Measurements from ENCODE around the gene HERPUD1.

The HERPUD1 gene

GRCh38 chr16:56964243-56965148 lies 32.6 kb downstream of the HERPUD1 start:
- peak overlapping the region; percentile 78 for H3K27ac ChIP-seq (replicated peaks)
- peak; percentile 84 to 95 for DNase-seq (ENCODE audit: low read depth in 1 of 2, low spot score in 1 of 2)
- no peak overlapping the region for H3K4me3 ChIP-seq (replicated peaks; ENCODE audit: insufficient read depth, low read length)
- no peak for TF ChIP-seq REST (IDR thresholded peaks at IDR 0.05; ENCODE audit: insufficient replicate concordance, low read depth)
- no peak for TF ChIP-seq POLR2AphosphoS5 (IDR thresholded peaks at IDR 0.05; ENCODE audit: low read depth)
- TF ChIP-seq SPI1 (IDR thresholded peaks at IDR 0.05; ENCODE audit: borderline replicate concordance, low read depth): peak; percentile 10; the same call in 1 of the 2 replicates
- TF ChIP-seq GABPA (IDR thresholded peaks at IDR 0.05; ENCODE audit: low read depth): no peak
- peak; percentile 60 for TF ChIP-seq CTCF (IDR thresholded peaks at IDR 0.05; ENCODE audit: insufficient read depth, low read length)
- no peaks in the 10 kb centered on the region for H3K27me3 ChIP-seq (ENCODE audit: insufficient read depth, poor library complexity, severe bottlenecking)

DNA sequence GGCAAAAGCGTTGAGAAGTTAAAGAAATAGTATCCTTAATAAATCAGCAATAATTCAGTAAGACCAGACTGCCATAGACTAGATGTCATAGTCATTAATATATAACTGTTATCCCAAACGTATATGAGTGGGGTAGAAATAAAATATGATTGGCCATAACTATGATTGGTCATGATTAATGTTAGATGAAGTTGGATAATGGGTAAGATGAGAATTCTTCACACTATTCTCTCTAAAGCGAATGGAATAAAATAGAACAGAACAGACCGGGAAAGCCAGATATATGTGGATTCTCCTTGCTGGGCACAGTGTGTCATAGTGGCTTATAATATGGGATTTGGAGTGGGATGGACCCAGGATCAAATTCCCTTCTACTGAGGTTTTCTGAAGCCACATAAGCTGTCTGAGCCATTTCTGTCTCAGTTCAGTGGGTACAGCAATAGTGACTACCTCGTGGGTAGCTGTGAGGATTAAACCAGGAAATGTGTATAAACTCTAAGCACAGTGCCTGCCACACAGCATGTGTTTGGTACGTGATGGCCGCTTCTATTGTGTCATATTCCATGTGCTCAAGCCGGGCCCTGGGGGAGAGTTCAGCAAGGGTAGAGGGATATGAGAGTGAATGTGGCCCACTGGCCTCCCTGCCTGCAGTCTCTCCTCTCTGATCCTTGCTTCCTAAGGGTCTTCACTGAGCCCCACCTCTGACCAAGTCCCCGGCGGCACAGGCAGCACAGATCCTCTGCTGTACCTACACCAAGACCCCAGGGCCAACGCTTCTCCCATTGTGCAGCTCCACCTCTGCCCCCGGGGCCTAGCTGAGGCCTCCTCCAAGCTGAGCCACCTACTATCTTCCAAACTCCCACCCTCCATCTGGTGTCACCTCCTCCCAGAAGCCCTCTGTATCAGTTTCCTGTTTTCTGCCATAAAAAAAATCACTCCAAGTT lies 33.5 kb downstream of the HERPUD1 start:
- peak overlapping the region; percentile 78 for H3K27ac ChIP-seq (replicated peaks)
- no peak overlapping the region for H3K4me3 ChIP-seq (replicated peaks; ENCODE audit: insufficient read depth, low read length)
- H3K27me3 ChIP-seq (ENCODE audit: insufficient read depth, poor library complexity, severe bottlenecking): no peaks in the 10 kb centered on the region
- no peak for TF ChIP-seq CTCF (IDR thresholded peaks at IDR 0.05; ENCODE audit: insufficient read depth, low read length)
- TF ChIP-seq GABPA (IDR thresholded peaks at IDR 0.05; ENCODE audit: low read depth): no peak; the same call in 1 of the 2 replicates
- no peak for TF ChIP-seq SPI1 (IDR thresholded peaks at IDR 0.05; ENCODE audit: borderline replicate concordance, low read depth)
- no peak for TF ChIP-seq REST (IDR thresholded peaks at IDR 0.05; ENCODE audit: insufficient replicate concordance, low read depth)
- TF ChIP-seq POLR2AphosphoS5 (IDR thresholded peaks at IDR 0.05; ENCODE audit: low read depth): no peak
- peak in 1 of 2 experiments; percentile 33 for DNase-seq (ENCODE audit: low read depth in 1 of 2, low spot score in 1 of 2)

GRCh38 chr16:56966093-56966475 lies 34.1 kb downstream of the HERPUD1 start:
- Histone ChIP-seq H3K27me3 (ENCODE audit: insufficient read depth, poor library complexity, severe bottlenecking) (no peaks in the 10 kb centered on the region), H3K27ac (replicated peaks) (peak overlapping the region; percentile 78), H3K4me3 (replicated peaks; ENCODE audit: insufficient read depth, low read length) (no peak overlapping the region)
- DNase-seq (ENCODE audit: low read depth in 1 of 2, low spot score in 1 of 2): no peak
- TF ChIP-seq POLR2AphosphoS5 (IDR thresholded peaks at IDR 0.05; ENCODE audit: low read depth) (no peak), CTCF (IDR thresholded peaks at IDR 0.05; ENCODE audit: insufficient read depth, low read length) (no peak), GABPA (IDR thresholded peaks at IDR 0.05; ENCODE audit: low read depth) (no peak; the same call in 1 of the 2 replicates), REST (IDR thresholded peaks at IDR 0.05; ENCODE audit: insufficient replicate concordance, low read depth) (no peak), SPI1 (IDR thresholded peaks at IDR 0.05; ENCODE audit: borderline replicate concordance, low read depth) (no peak)

Data from HL-60 (cell line).